Right lung (tissue), 5 donors: ENCODE measurements around the gene OAS2. TPM values are rescaled to one million over a fixed set of nuclear protein-coding genes. Genes with fewer than 3 reads are reported as not detected.

Experiments used
- DNase-seq, 2 donors: peaks; one replicate each; pipeline ENCODE4 v3.0.0-alpha.2; 2013
- polyA plus RNA-seq, 5 donors: library from polyadenylated mRNA; unstranded; fragments of 120-200 nt; gene quantifications; one replicate each; pipeline versions ENCODE4 v1.2.1 to v1.2.3, GENCODE V29; 2013; ENCODE audit warnings: inconsistent platforms in 1 of 5, low replicate concordance in 1 of 5; ENCODE audit not compliant: insufficient read length in 5 of 5, insufficient read depth in 1 of 5

Gene OAS2
- polyA plus RNA-seq, 5 donors, result 7.0 to 12.1 (median 10.5) TPM

- DNase-seq, result no peak
These were observed 32.4 kb downstream of the OAS2 start for GRCh38 chr12:113010701-113011100.

GRCh38 chr12:113014565-113014964 lies 36.2 kb downstream of the OAS2 start:
- no peak for DNase-seq

GRCh38 chr12:113016796-113017195 lies 38.5 kb downstream of the OAS2 start:
- DNase-seq, result no peak

- DNase-seq, result no peak
These were observed 40.7 kb downstream of the OAS2 start for GRCh38 chr12:113019025-113019424.

GRCh38 chr12:113021500-113021899 lies 43.2 kb downstream of the OAS2 start:
- DNase-seq, result no peak

- DNase-seq, result no peak
These were observed 44.4 kb downstream of the OAS2 start for GRCh38 chr12:113022563-113023297.

GRCh38 chr12:113027726-113028125 lies 49.4 kb downstream of the OAS2 start:
- DNase-seq, result no peak

- DNase-seq, result peak; percentile 10 to 37
These were observed 52.7 kb downstream of the OAS2 start for GRCh38 chr12:113030875-113031525.

GRCh38 chr12:113039911-113040445 lies 61.7 kb downstream of the OAS2 start:
- no peak for DNase-seq

GRCh38 chr12:113040722-113041171 lies 62.4 kb downstream of the OAS2 start:
- no peak for DNase-seq

- no peak for DNase-seq
These were observed 63.2 kb downstream of the OAS2 start for GRCh38 chr12:113041560-113041959.

- no peak for DNase-seq
These were observed 64.9 kb downstream of the OAS2 start for GRCh38 chr12:113043240-113043639.

GRCh38 chr12:113044516-113044915 lies 66.2 kb downstream of the OAS2 start:
- no peak for DNase-seq

GRCh38 chr12:113048716-113049127 lies 70.4 kb downstream of the OAS2 start:
- peak in 1 of 2 donors; percentile 53 for DNase-seq

- DNase-seq, result no peak
These were observed 71.8 kb downstream of the OAS2 start for GRCh38 chr12:113049976-113050742.

GRCh38 chr12:113050795-113051194 lies 72.5 kb downstream of the OAS2 start:
- DNase-seq, result no peak

GRCh38 chr12:113051759-113052158 lies 73.4 kb downstream of the OAS2 start:
- DNase-seq, result no peak

GRCh38 chr12:113052326-113052725 lies 74.0 kb downstream of the OAS2 start:
- no peak for DNase-seq

- DNase-seq, result no peak
These were observed 76.7 kb downstream of the OAS2 start for GRCh38 chr12:113054948-113055486.

GRCh38 chr12:113055594-113056380 lies 77.5 kb downstream of the OAS2 start:
- no peak for DNase-seq

- no peak for DNase-seq
These were observed 78.0 kb downstream of the OAS2 start for GRCh38 chr12:113056381-113056630.
